Heart left ventricle (tissue), 16 donors: ENCODE results near the gene RUSF1. TPM values are rescaled to one million over a fixed set of nuclear protein-coding genes. Genes with fewer than 3 reads are reported as not detected.

Source experiments
- ATAC-seq, 4 donors: fragments of 200-7000 bp; cut with Tn5 transposase; one replicate each; pipeline ENCODE4 v1.9.1; 2020 to 2022; ENCODE audit warnings: moderate library complexity in 4 of 4, mild to moderate bottlenecking in 3 of 4, moderate number of reproducible peaks in 1 of 4
- DNase-seq, 5 donors: peaks; one replicate each; pipeline ENCODE4 v3.0.0-alpha.2; 2020
- H3K27ac ChIP-seq, 12 donors: fragments of 200-600 bp; sonication (generic) in 4 of 12; one replicate each; pipeline versions ENCODE4 v1.5.0 to v1.8.0; 2016 to 2022; ENCODE audit warnings: mild to moderate bottlenecking in 2 of 12
- H3K27me3 ChIP-seq, 9 donors: fragments of 200-600 bp; sonication (generic) in 2 of 9; one replicate each; pipeline versions ENCODE4 v1.5.1 to v1.8.0; 2016 to 2022; ENCODE audit warnings: mild to moderate bottlenecking in 3 of 9
- H3K36me3 ChIP-seq, 9 donors: fragments of 200-600 bp; sonication (generic) in 2 of 9; one replicate each; pipeline versions ENCODE4 v1.5.0 to v1.8.0; 2018 to 2022; ENCODE audit warnings: mild to moderate bottlenecking in 2 of 9
- H3K4me1 ChIP-seq, 12 donors: fragments of 200-600 bp; sonication (generic) in 4 of 12; one replicate each; pipeline versions ENCODE4 v1.5.0 to v1.8.0; 2016 to 2022; ENCODE audit warnings: mild to moderate bottlenecking in 3 of 12
- H3K4me3 ChIP-seq, 12 donors: fragments of 200-600 bp; sonication (generic) in 4 of 12; one replicate each; pipeline versions ENCODE4 v1.5.0 to v1.8.0; 2017 to 2022; ENCODE audit warnings: mild to moderate bottlenecking in 9 of 12, moderate library complexity in 4 of 12
- H3K9me3 ChIP-seq, 12 donors: fragments of 200-600 bp; sonication (generic) in 4 of 12; one replicate each; pipeline versions ENCODE4 v1.5.0 to v1.8.0; 2016 to 2022; ENCODE audit warnings: mild to moderate bottlenecking in 1 of 12
- CTCF ChIP-seq, 12 donors: fragments of 200-600 bp; sonication (generic) in 4 of 12; IDR thresholded peaks; one replicate each; pipeline versions ENCODE4 v1.5.0 to v1.8.0; 2018 to 2022; ENCODE audit warnings: antibody characterized with exemption in 12 of 12, mild to moderate bottlenecking in 5 of 12
- POLR2A ChIP-seq, 2 donors: fragments of 450-650 bp; IDR thresholded peaks; one replicate each; pipeline ENCODE4 v1.6.1; 2017; ENCODE audit warnings: antibody characterized with exemption in 2 of 2, mild to moderate bottlenecking in 2 of 2, moderate library complexity in 2 of 2
- WGBS, 4 donors: extraction: QIAGEN DNeasy Blood & Tissue Kit in 2 of 4; methylation state at CpG; one replicate each; pipeline versions ENCODE4 v1.1.5 to v1.1.7; 2013 to 2018; 5-methylcytosine and 5-hydroxymethylcytosine counted together
- intact Hi-C, 10 donors: fragments of 100-400 bp; cut with DNase I; formaldehyde crosslinking; loops; one replicate each; pipeline versions ENCODE4 v1.11.1 to v1.14.2; 2022
- polyA plus RNA-seq, 2 donors: library from polyadenylated mRNA; stranded (reverse); fragments of 200-250 nt; gene quantifications; one replicate each; pipeline ENCODE4 v1.2.3, GENCODE V29; 2013
- total RNA-seq, 9 donors: library from RNA; depleted of rRNA in 2 of 9; stranded (reverse); fragments of >200 nt in 2 of 9; fragmentation: NEBNext Ultra II Directional in 3 of 9; extraction: Animal tissue kit (Norgen Biotek cat#: 25700) in 3 of 9; gene quantifications; one replicate each; pipeline versions ENCODE4 v1.1.0 to v1.2.4, GENCODE V29; 2016 to 2023
- donor health status: ischemic (EF 13 %, LVEDD 7.1; RV severe dilation, severe dysfunction).
- donor health status: healthy with polysubstance abuse.
- donor health status: DM: no; HTN: yes; CAD: no.
- donor health status: DM: no; HTN: no; CAD: no.
- donor health status: ischemic (EF 25% LVEDD 6.9; RV normal size, moderate dysfunction).
- donor health status: ischemic (EF 25% LVEDD 5.7; RV mildly dilated, moderate dysfunction).
- donor health status: healthy.
- donor health status: DM: yes; HTN: yes; CAD: no.
- donor health status: ischemic (EF 35%, LVEDD 5.7; RV mildly dilated, moderate dysfunction).
- donor health status: nonischemic (EF 11% LVEDD 7.7; RV severe dilation, severe dysfunction).
- donor health status: DM: yes; HTN: yes; CAD: no.
- donor health status: PGD.
- donor health status: ischemic (EF 29% LVEDD 5.4; RV normal size, mild dysfunction).
- donor health status: nonischemic (EF 23%, LVEDD 6.1; RV moderate dilation, normal function).

Gene RUSF1
- total and polyA plus RNA-seq, 11 donors: 17.8 to 32.5 (median 22.4) TPM

- no peaks in the 10 kb centered on the region for H3K36me3 ChIP-seq
- intact Hi-C loops: loop anchor here in 7 of 10 donors (5.0 to 10.0 kb wide), 13 partner anchors 49 to 501 kb away; partner anchors contain the start of genes ZNF267 (in 4 of the 7), FUS (in 2 of the 7), RUSF1 (in 2 of the 7) and SETD1A (in 1 of the 7)
- TF ChIP-seq CTCF (IDR thresholded peaks at IDR 0.05) (peak in 6 of 12 donors; percentile 10 to 46 (median 22)), POLR2A (IDR thresholded peaks at IDR 0.05) (no peak)
- 64 to 81% (median 66%) methylated on average over 17 of the region's 17 CpGs for WGBS, 4 donors
- no peak overlapping the region for H3K4me3 ChIP-seq
- ATAC-seq (no peak), DNase-seq (no peak)
- H3K27me3 ChIP-seq: no peaks in the 10 kb centered on the region
- H3K9me3 ChIP-seq: no peaks in the 10 kb centered on the region
- peaks cover 10 to 82% (median 69%) of the 10 kb centered on the region in 12 donors for H3K4me1 ChIP-seq
- H3K27ac ChIP-seq: peak overlapping the region in 2 of 12 donors; percentile 12 to 15
These were observed 52.4 kb downstream of the RUSF1 start for GRCh38 chr16:31455601-31456314.

GRCh38 chr16:31453255-31454204 is 54.7 kb downstream of the RUSF1 start:
- Histone ChIP-seq H3K36me3 (no peaks in the 10 kb centered on the region), H3K9me3 (no peaks in the 10 kb centered on the region), H3K4me3 (no peak overlapping the region), H3K4me1 (peaks cover 10 to 73% (median 61%) of the 10 kb centered on the region in 12 donors), H3K27me3 (no peaks in the 10 kb centered on the region), H3K27ac (peak overlapping the region in 11 of 12 donors; percentile 18 to 68 (median 49))
- DNase-seq: peak in 1 of 5 donors; percentile 34
- TF ChIP-seq CTCF (IDR thresholded peaks at IDR 0.05): no peak
- TF ChIP-seq POLR2A (IDR thresholded peaks at IDR 0.05): no peak
- peak in 3 of 4 donors; percentile 2 to 6 (median 5) for ATAC-seq
- WGBS, 4 donors: 38 to 54% (median 51%) methylated on average over 19 to 20 of the region's 20 CpGs
- intact Hi-C loops: loop anchor here in 6 of 10 donors (5.0 to 10.0 kb wide), 9 partner anchors 51 to 499 kb away; partner anchors contain the start of genes ZNF267 (in 2 of the 6), FUS (in 1 of the 6), RUSF1 (in 1 of the 6) and SETD1A (in 1 of the 6)

GRCh38 chr16:31452631-31453106 is 55.5 kb downstream of the RUSF1 start:
- Histone ChIP-seq H3K4me3 (no peak overlapping the region), H3K9me3 (no peaks in the 10 kb centered on the region), H3K27me3 (no peaks in the 10 kb centered on the region), H3K27ac (peak overlapping the region in 11 of 12 donors; percentile 8 to 69 (median 49)), H3K36me3 (no peaks in the 10 kb centered on the region), H3K4me1 (peaks cover 10 to 65% (median 55%) of the 10 kb centered on the region in 12 donors)
- peak in 3 of 4 donors; percentile 44 to 60 (median 48) for ATAC-seq
- TF ChIP-seq CTCF (IDR thresholded peaks at IDR 0.05): no peak
- DNase-seq: no peak
- intact Hi-C loops: loop anchor here in 6 of 10 donors (5.0 to 10.0 kb wide), 9 partner anchors 52 to 498 kb away; partner anchors contain the start of genes ZNF267 (in 2 of the 6), FUS (in 1 of the 6), RUSF1 (in 1 of the 6) and SETD1A (in 1 of the 6)
- 53 to 66% (median 59%) methylated on average over 3 of the region's 3 CpGs for WGBS, 4 donors
